ENCODE results near the gene RAD51B.

- no peak for TF ChIP-seq CTCF (IDR thresholded peaks at IDR 0.05)
- no peak for TF ChIP-seq EP300 (IDR thresholded peaks at IDR 0.05)
These were observed 743.3 kb downstream of the RAD51B start for GRCh38 chr14:68562911-68563250.

Measured in ovary (tissue), 3 donors.